Tibial artery (tissue), 4 donors: ENCODE measurements around the gene GPR61.

Source experiments
- DNase-seq, 2 donors: peaks; one replicate each; pipeline ENCODE4 v3.0.0-alpha.2; 2019
- H3K27ac ChIP-seq, 2 donors: fragments of 200-600 bp; sonication (generic) in 1 of 2; 1 replicate in 1 of 2; 2 replicates in 1 of 2; pipeline ENCODE4 v1.5.1; 2018 to 2019; ENCODE audit warnings: mild to moderate bottlenecking in 1 of 2
- H3K27me3 ChIP-seq, 2 donors: fragments of 200-600 bp; sonication (generic) in 1 of 2; one replicate each; pipeline versions ENCODE4 v1.5.1 to v1.6.0; 2016 to 2019
- H3K36me3 ChIP-seq, 3 donors: fragments of 200-600 bp; sonication (generic) in 2 of 3; one replicate each; pipeline ENCODE4 v1.5.1; 2016 to 2019; ENCODE audit warnings: mild to moderate bottlenecking in 2 of 3
- H3K4me1 ChIP-seq, 4 donors: fragments of 200-600 bp; sonication (generic) in 2 of 4; 1 replicate in 3 of 4; 2 replicates in 1 of 4; pipeline ENCODE4 v1.5.1; 2016 to 2019
- H3K4me3 ChIP-seq, 2 donors: fragments of 200-600 bp; sonication (generic) in 1 of 2; 1 replicate in 1 of 2; 2 replicates in 1 of 2; pipeline ENCODE4 v1.5.1; 2018 to 2019; ENCODE audit warnings: mild to moderate bottlenecking in 2 of 2
- H3K9me3 ChIP-seq, 3 donors: fragments of 200-600 bp; sonication (generic) in 1 of 3; one replicate each; pipeline ENCODE4 v1.5.1; 2016 to 2019
- CTCF ChIP-seq, 2 experiments: fragments of 200-600 bp in 1 of 2; fragments of 450-650 bp in 1 of 2; IDR thresholded peaks; one replicate each; pipeline ENCODE4 v1.5.1; 2017 to 2019; ENCODE audit warnings: antibody characterized with exemption in 2 of 2, mild to moderate bottlenecking in 1 of 2, moderate library complexity in 1 of 2
- intact Hi-C: fragments of 100-400 bp; cut with DNase I; formaldehyde crosslinking; loops from one replicate; pipeline ENCODE4 v1.15.0; 2023; ENCODE audit warnings: low total_unique reads

GPR61 gene

GRCh38 chr1:109534307-109534858, 5.3 kb upstream of the GPR61 start:
- no peak for DNase-seq
- H3K27me3 ChIP-seq, result no peaks in the 10 kb centered on the region
- no peak for TF ChIP-seq CTCF (IDR thresholded peaks at IDR 0.05)
- H3K36me3 ChIP-seq, result no peaks in the 10 kb centered on the region
- no peaks in the 10 kb centered on the region for H3K9me3 ChIP-seq
- no peak overlapping the region for H3K4me3 ChIP-seq
- H3K27ac ChIP-seq, result no peak overlapping the region
- intact Hi-C loops, result loop anchor here (10.0 kb wide), 1 partner anchor 110 kb away; the partner anchor contains the start of gene PSMA5
- H3K4me1 ChIP-seq, result peaks cover 0 to 31% (median 14%) of the 10 kb centered on the region in 4 donors

GRCh38 chr1:109535481-109535880, 4.2 kb upstream of the GPR61 start:
- intact Hi-C loops, result loop anchor here (10.0 kb wide), 1 partner anchor 111 kb away; the partner anchor contains the start of gene PSMA5
- no peaks in the 10 kb centered on the region for H3K9me3 ChIP-seq
- H3K4me1 ChIP-seq, result peaks cover 0 to 31% (median 14%) of the 10 kb centered on the region in 4 donors
- no peak overlapping the region for H3K4me3 ChIP-seq
- no peak for TF ChIP-seq CTCF (IDR thresholded peaks at IDR 0.05)
- no peaks in the 10 kb centered on the region for H3K36me3 ChIP-seq
- no peak for DNase-seq
- peak overlapping the region; percentile 57 to 69 for H3K27ac ChIP-seq
- H3K27me3 ChIP-seq, result no peaks in the 10 kb centered on the region

- Histone ChIP-seq H3K27ac (peak overlapping the region; percentile 57 to 69), H3K9me3 (no peaks in the 10 kb centered on the region), H3K4me3 (no peak overlapping the region), H3K36me3 (no peaks in the 10 kb centered on the region), H3K27me3 (no peaks in the 10 kb centered on the region), H3K4me1 (peaks cover 0 to 31% (median 11%) of the 10 kb centered on the region in 4 donors)
- intact Hi-C loops, result loop anchor here (10.0 kb wide), 1 partner anchor 111 kb away; the partner anchor contains the start of gene PSMA5
- TF ChIP-seq CTCF (IDR thresholded peaks at IDR 0.05), result no peak
- DNase-seq, result no peak
Measured at GRCh38 chr1:109535971-109536491, 3.6 kb upstream of the GPR61 start.

DNA sequence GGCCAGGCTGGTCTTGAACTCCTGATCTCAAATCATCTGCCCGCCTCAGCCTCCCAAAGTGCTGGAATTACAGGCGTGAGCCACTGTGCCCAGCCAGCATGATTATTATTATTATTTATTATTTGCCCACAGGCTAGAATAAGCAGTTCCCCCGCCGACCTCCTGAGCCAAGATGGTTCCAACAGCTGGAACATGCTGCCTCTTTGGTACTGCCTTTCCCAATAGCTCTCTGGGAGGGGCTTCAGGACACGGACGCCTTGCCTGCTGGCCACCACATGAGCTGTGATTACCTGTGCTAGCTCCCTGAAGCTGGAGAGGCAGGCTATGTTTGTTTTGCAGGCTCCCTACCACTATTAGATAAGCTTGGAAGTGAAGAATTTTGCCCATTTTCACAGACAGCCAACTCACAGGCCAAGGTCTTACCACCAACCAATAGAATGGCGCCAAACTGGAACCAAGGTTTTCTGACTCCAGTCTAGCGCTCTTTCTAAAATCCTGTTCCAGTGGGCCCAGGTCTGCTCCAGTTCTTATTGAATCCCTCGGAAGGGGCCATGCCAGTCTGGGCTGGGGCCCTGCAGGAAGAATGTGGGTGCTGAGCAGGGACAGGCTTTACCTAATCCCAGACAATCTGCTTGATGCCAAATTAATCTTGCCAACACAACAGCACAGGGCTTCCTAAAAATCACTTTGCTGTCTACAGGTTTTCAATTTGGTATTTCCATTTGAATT, 2.1 kb upstream of the GPR61 start:
- Histone ChIP-seq H3K9me3 (no peaks in the 10 kb centered on the region), H3K36me3 (no peaks in the 10 kb centered on the region), H3K4me3 (no peak overlapping the region), H3K27ac (no peak overlapping the region), H3K27me3 (no peaks in the 10 kb centered on the region), H3K4me1 (peaks cover 0 to 18% (median 5%) of the 10 kb centered on the region in 4 donors)
- intact Hi-C loops, result loop anchor here (10.0 kb wide), 1 partner anchor 113 kb away; the partner anchor contains the start of gene PSMA5
- DNase-seq, result no peak
- no peak for TF ChIP-seq CTCF (IDR thresholded peaks at IDR 0.05)

GRCh38 chr1:109538827-109539555, 681 bp upstream of the GPR61 start:
- Histone ChIP-seq H3K27me3 (peaks cover 0 to 3% of the 10 kb centered on the region in 2 donors), H3K27ac (no peak overlapping the region), H3K4me3 (no peak overlapping the region), H3K4me1 (peaks cover 0 to 14% (median 2%) of the 10 kb centered on the region in 4 donors), H3K9me3 (no peaks in the 10 kb centered on the region), H3K36me3 (no peaks in the 10 kb centered on the region)
- no peak for TF ChIP-seq CTCF (IDR thresholded peaks at IDR 0.05)
- intact Hi-C loops, result loop anchor here (10.0 kb wide), 1 partner anchor 114 kb away; the partner anchor contains the start of gene PSMA5
- no peak for DNase-seq
